Adrenal gland (tissue), 5 donors: ENCODE measurements around the gene BRD4.

Experiments
- CTCF ChIP-seq, 6 experiments: fragments of 450-650 bp in 4 of 6; fragments of 200-600 bp in 2 of 6; sonication (generic) in 1 of 6; IDR thresholded peaks; 1 replicate in 5 of 6; 2 replicates in 1 of 6; pipeline versions ENCODE4 v1.5.1 to v1.8.0; 2016 to 2021; ENCODE audit warnings: antibody characterized with exemption in 6 of 6, mild to moderate bottlenecking in 2 of 6, moderate library complexity in 1 of 6
- POLR2A ChIP-seq, 2 donors: fragments of 450-650 bp; IDR thresholded peaks; one replicate each; pipeline ENCODE4 v1.6.1; 2017; ENCODE audit warnings: antibody characterized with exemption in 2 of 2, mild to moderate bottlenecking in 2 of 2, moderate library complexity in 1 of 2
- donor health status: DM: no; HTN: no; CAD: no.

DNA sequence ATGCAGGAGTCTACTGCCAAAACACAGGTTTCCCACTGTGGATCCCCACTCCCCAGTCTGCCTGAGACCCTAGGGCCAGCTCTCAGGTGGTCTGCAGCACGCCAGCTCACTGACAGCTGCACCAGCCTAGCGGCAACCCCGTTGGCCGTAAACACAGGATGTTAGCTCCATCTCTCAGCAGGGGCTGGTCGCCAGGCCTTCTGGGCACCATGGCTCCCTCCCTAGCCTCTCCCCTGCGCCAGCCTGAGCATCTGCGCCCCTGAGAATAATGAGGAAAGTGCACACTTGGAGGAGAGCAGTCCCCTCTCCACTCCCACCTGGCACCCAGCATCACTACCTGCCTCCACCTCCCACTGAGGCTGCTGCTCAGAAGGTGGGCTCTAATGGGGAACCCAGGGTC, 79.3 kb downstream of the BRD4 start:
- TF ChIP-seq CTCF (IDR thresholded peaks at IDR 0.05) (no peak), POLR2A (IDR thresholded peaks at IDR 0.05) (no peak)
